Gastrocnemius medialis (tissue), 4 donors: ENCODE data around the gene CORT.

Source experiments
- CTCF ChIP-seq, 5 experiments: fragments of 450-650 bp in 3 of 5; fragments of 200-600 bp in 2 of 5; sonication (generic) in 2 of 5; IDR thresholded peaks in 4 of 5; conservative IDR thresholded peaks in 1 of 5; 1 replicate in 4 of 5; 2 replicates in 1 of 5; pipeline ENCODE4 v1.5.1; 2016 to 2019; ENCODE audit warnings: antibody characterized with exemption in 5 of 5, mild to moderate bottlenecking in 3 of 5, moderate library complexity in 3 of 5
- POLR2A ChIP-seq, 2 donors: fragments of 450-650 bp; IDR thresholded peaks; one replicate each; pipeline ENCODE4 v1.6.1; 2017; ENCODE audit warnings: antibody characterized with exemption in 2 of 2, mild to moderate bottlenecking in 2 of 2, moderate library complexity in 2 of 2

GRCh38 chr1:10419351-10419750, 30.5 kb upstream of the CORT start:
- TF ChIP-seq CTCF (IDR thresholded peaks at IDR 0.05 in 4 of 5, conservative IDR thresholded peaks at IDR 0.05 in 1 of 5), result no peak
- TF ChIP-seq POLR2A (IDR thresholded peaks at IDR 0.05), result no peak
